HepG2 (cell line): ENCODE measurements around the gene TPR. TPM values are rescaled to one million over a fixed set of nuclear protein-coding genes. Genes with fewer than 3 reads are reported as not detected.

Experiments
- ATAC-seq: fragments of 200-7000 bp; cut with Tn5 transposase; 3 replicates; pipeline ENCODE4 v1.9.1; 2020; ENCODE audit warnings: mild to moderate bottlenecking, moderate library complexity
- BruUV-seq: library from RNA; stranded (reverse); fragments of 400-500 nt; replicated peaks from 2 replicates; lab custom pipeline; 2021; lab: Mats Ljungman, UMichigan
- CTCF ChIA-PET: fragments of 300-600 bp; formaldehyde crosslinking; extraction: SDS; loops from one replicate; lab custom pipeline; 2021; ENCODE audit warnings: low total read pairs, inconsistent platforms, low intra/inter-chr PET ratio; lab: Yijun Ruan, JAX
- POLR2A ChIA-PET: fragments of 350-600 bp; sonication (Branson Sonifier 250); formaldehyde crosslinking; loops from one replicate; lab custom pipeline; 2020; ENCODE audit warnings: antibody characterized with exemption, inconsistent platforms; lab: Yijun Ruan, JAX
- DNase-seq: peaks from one replicate; pipeline ENCODE4 v3.0.0-alpha.2; 2015; ENCODE audit warnings: low spot score
- FAIRE-seq: peaks from 3 replicates; lab custom pipeline; 2011; peaks lifted over from hg19 to GRCh38; lab: Jason Lieb, UNC
- H2AFZ ChIP-seq: one replicate; pipeline ENCODE4 v1.6.1; 2011; ENCODE audit warnings: low read length, inconsistent platforms
- H3K27ac ChIP-seq: fragments of 300-600 bp; 3 replicates; pipeline ENCODE4 v1.8.0; 2011; ENCODE audit warnings: mixed run types, mild to moderate bottlenecking, mixed read lengths, low read length, inconsistent platforms; ENCODE audit not compliant: insufficient read depth; ENCODE audit errors: extremely low read length
- H3K27me3 ChIP-seq, 2 experiments: fragments of 200-600 bp in 1 of 2; 2 replicates in 1 of 2; 3 replicates in 1 of 2; pipeline versions ENCODE4 v1.6.0 to v1.8.0; 2011; ENCODE audit warnings: low read length in 2 of 2, mild to moderate bottlenecking in 2 of 2, moderate library complexity in 2 of 2, inconsistent platforms in 1 of 2; ENCODE audit not compliant: insufficient read depth in 2 of 2, control insufficient read depth in 1 of 2
- H3K36me3 ChIP-seq, 2 experiments: fragments of 200-600 bp in 1 of 2; replicated peaks in 1 of 2; 2 replicates in 1 of 2; 3 replicates in 1 of 2; pipeline versions ENCODE4 v1.5.1 to v1.8.0; 2011; ENCODE audit warnings: low read length in 2 of 2, inconsistent platforms in 1 of 2; ENCODE audit not compliant: insufficient read depth in 2 of 2, control insufficient read depth in 1 of 2
- H3K4me1 ChIP-seq: 2 replicates; pipeline ENCODE4 v1.5.1; 2012; ENCODE audit warnings: low read length, inconsistent platforms; ENCODE audit not compliant: insufficient read depth
- H3K4me2 ChIP-seq: 2 replicates; pipeline ENCODE4 v1.6.0; 2011; ENCODE audit warnings: low read depth, low read length, inconsistent platforms
- H3K4me3 ChIP-seq, 3 experiments: fragments of 200-600 bp in 1 of 3; sonication (generic), shearing (Covaris generic) in 1 of 3; replicated peaks in 1 of 3; 2 replicates each; pipeline ENCODE4 v1.5.1; 2011 to 2016; ENCODE audit warnings: low read length in 3 of 3, inconsistent platforms in 2 of 3, low read depth in 2 of 3, mild to moderate bottlenecking in 2 of 3, control low read depth in 1 of 3, mixed read lengths in 1 of 3; ENCODE audit not compliant: insufficient read depth in 1 of 3
- H3K79me2 ChIP-seq: one replicate; pipeline ENCODE4 v1.6.1; 2011; ENCODE audit warnings: low read length, inconsistent platforms; ENCODE audit not compliant: insufficient read depth
- H3K9ac ChIP-seq: 2 replicates; pipeline ENCODE4 v1.6.0; 2011; ENCODE audit warnings: mild to moderate bottlenecking, low read depth, low read length, inconsistent platforms; ENCODE audit not compliant: insufficient read depth
- H3K9me3 ChIP-seq: 2 replicates; pipeline ENCODE4 v1.5.1; 2012; ENCODE audit warnings: mild to moderate bottlenecking, low read length
- H4K20me1 ChIP-seq: 2 replicates; pipeline ENCODE4 v1.6.0; 2011; ENCODE audit warnings: inconsistent platforms, mild to moderate bottlenecking, low read length, moderate library complexity; ENCODE audit not compliant: insufficient read depth
- AKAP8 ChIP-seq: sonication (generic); formaldehyde crosslinking; IDR thresholded peaks from 2 replicates; pipeline ENCODE4 v1.5.1; 2020; ENCODE audit warnings: mild to moderate bottlenecking, missing genetic modification reagents
- CHCHD3 ChIP-seq: sonication (generic); formaldehyde crosslinking; IDR thresholded peaks from 2 replicates; pipeline ENCODE4 v1.8.0; 2022; ENCODE audit warnings: mild to moderate bottlenecking, missing genetic modification reagents, moderate library complexity
- JARID2 ChIP-seq: sonication (generic); formaldehyde crosslinking; IDR thresholded peaks from 2 replicates; pipeline ENCODE4 v1.8.1; 2023; ENCODE audit warnings: missing genetic modification reagents, inconsistent platforms; ENCODE audit not compliant: insufficient replicate concordance
- MEIS2 ChIP-seq: sonication (generic); formaldehyde crosslinking; IDR thresholded peaks from 2 replicates; pipeline ENCODE4 v1.9.0; 2021; ENCODE audit warnings: mild to moderate bottlenecking, missing genetic modification reagents
- MLXIP ChIP-seq: sonication (generic); formaldehyde crosslinking; IDR thresholded peaks from 2 replicates; pipeline ENCODE4 v1.9.0; 2021; ENCODE audit warnings: missing genetic modification reagents, borderline replicate concordance
- RNF219 ChIP-seq: sonication (generic); formaldehyde crosslinking; IDR thresholded peaks from 2 replicates; pipeline ENCODE4 v1.5.0; 2020; ENCODE audit warnings: mild to moderate bottlenecking, missing genetic modification reagents
- ZSCAN30 ChIP-seq: sonication (generic); formaldehyde crosslinking; IDR thresholded peaks from 2 replicates; pipeline ENCODE4 v1.5.0; 2020; ENCODE audit warnings: mild to moderate bottlenecking, missing genetic modification reagents
- WGBS: methylation state at CpG from one replicate; pipeline ENCODE4 v1.1.6; 2017; ENCODE audit warnings: low lambda C conversion rate; 5-methylcytosine and 5-hydroxymethylcytosine counted together
- in situ Hi-C: cut with HindIII; loops from 2 replicates; pipeline ENCODE4 v1.10.0; 2017; ENCODE audit warnings: low pct_unique_long_range_greater_than_20kb; ENCODE audit not compliant: extremely low pct_ligation_motif_present
- intact Hi-C: fragments of 100-400 bp; cut with micrococcal nuclease; formaldehyde crosslinking; loops from one replicate; pipeline ENCODE4 v1.10.0; 2022; ENCODE audit not compliant: unreplicated experiment
- polyA plus RNA-seq, 8 experiments: library from polyadenylated mRNA; depleted of rRNA in 3 of 8; stranded (reverse) in 7 of 8; unstranded in 1 of 8; fragments of >200 nt; fragmentation: Illumina TruSeq in 4 of 8; extraction: Trizol in 4 of 8; gene quantifications; 2 replicates each; pipeline versions ENCODE4 v1.2.1 to v1.2.3, GENCODE V29; 2011 to 2016; ENCODE audit warnings: low read depth in 4 of 8, missing spikeins in 1 of 8, mixed read lengths in 1 of 8; ENCODE audit not compliant: insufficient read depth in 1 of 8
- total RNA-seq, 5 experiments: library from RNA; depleted of rRNA; stranded (reverse); fragments of >200 nt; fragmentation: Illumina TruSeq; extraction: Trizol; gene quantifications; 2 replicates each; pipeline ENCODE4 v1.2.3, GENCODE V29; 2016; ENCODE audit warnings: low read depth in 1 of 5
- TF ChIP-seq, protein P1 (sequence below): IDR thresholded peaks from 2 replicates; pipeline ENCODE4 v1.6.1; 2018; ENCODE audit warnings: missing genetic modification reagents, mild to moderate bottlenecking, missing compliant biosample characterization
- TF ChIP-seq, protein P2 (sequence below): sonication (generic); formaldehyde crosslinking; IDR thresholded peaks from 2 replicates; pipeline ENCODE4 v1.4.0; 2020; ENCODE audit warnings: missing genetic modification reagents, borderline replicate concordance

Gene TPR
- total and polyA plus RNA-seq, 2 of the 13 experiments (the other 11 are each of a cell fraction or from before 2014, with no cell fraction given), result 78.9 to 81.7 TPM

DNA sequence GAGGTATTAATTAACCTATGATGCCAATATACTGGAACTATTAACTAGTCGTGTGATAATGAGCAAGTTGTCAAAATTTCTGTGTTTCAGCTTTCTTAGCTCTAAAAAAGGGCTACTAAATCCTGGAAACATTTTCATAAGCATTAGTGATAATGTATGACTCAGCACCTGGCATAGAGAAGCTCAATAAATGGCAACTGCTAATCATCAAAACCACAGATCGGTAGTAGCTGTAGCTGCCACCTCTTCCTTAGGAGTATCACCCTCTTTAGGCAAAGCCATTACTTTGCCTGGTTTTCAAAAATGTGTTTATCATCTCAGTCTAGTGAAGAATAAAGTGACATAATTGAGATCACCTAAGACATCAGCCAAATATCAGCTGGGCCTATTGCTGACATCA is 75.5 kb downstream of the TPR start:
- FAIRE-seq, result no peak
- TF ChIP-seq CHCHD3 (CRISPR knock-in tag) (no peak), MLXIP (CRISPR knock-in tag) (no peak)
- TF ChIP-seq, protein P1, sequence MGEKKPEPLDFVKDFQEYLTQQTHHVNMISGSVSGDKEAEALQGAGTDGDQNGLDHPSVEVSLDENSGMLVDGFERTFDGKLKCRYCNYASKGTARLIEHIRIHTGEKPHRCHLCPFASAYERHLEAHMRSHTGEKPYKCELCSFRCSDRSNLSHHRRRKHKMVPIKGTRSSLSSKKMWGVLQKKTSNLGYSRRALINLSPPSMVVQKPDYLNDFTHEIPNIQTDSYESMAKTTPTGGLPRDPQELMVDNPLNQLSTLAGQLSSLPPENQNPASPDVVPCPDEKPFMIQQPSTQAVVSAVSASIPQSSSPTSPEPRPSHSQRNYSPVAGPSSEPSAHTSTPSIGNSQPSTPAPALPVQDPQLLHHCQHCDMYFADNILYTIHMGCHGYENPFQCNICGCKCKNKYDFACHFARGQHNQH, result no peak

GRCh38 chr1:186298851-186299250 is 76.2 kb downstream of the TPR start:
- Histone ChIP-seq H3K4me3 (no peak overlapping the region), H3K4me2 (no peak overlapping the region), H3K79me2 (no peaks in the 10 kb centered on the region), H3K9me3 (no peaks in the 10 kb centered on the region)
- in situ Hi-C loops, result no loop called here
- no peak for TF ChIP-seq MEIS2 (CRISPR knock-in tag)
- TF ChIP-seq RNF219, result no peak
- no peak for TF ChIP-seq AKAP8 (CRISPR knock-in tag)
- TF ChIP-seq, protein P2, sequence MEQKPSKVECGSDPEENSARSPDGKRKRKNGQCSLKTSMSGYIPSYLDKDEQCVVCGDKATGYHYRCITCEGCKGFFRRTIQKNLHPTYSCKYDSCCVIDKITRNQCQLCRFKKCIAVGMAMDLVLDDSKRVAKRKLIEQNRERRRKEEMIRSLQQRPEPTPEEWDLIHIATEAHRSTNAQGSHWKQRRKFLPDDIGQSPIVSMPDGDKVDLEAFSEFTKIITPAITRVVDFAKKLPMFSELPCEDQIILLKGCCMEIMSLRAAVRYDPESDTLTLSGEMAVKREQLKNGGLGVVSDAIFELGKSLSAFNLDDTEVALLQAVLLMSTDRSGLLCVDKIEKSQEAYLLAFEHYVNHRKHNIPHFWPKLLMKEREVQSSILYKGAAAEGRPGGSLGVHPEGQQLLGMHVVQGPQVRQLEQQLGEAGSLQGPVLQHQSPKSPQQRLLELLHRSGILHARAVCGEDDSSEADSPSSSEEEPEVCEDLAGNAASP, result no peak
- TF ChIP-seq JARID2 (CRISPR knock-in tag), result no peak
- no peak for TF ChIP-seq ZSCAN30 (CRISPR knock-in tag)
- TF ChIP-seq, all 625 proteins: peak for 0
- WGBS, result 30% methylated on average over 1 of the region's 1 CpG
- intact Hi-C loops, result no loop called here
- no peaks in the 10 kb centered on the region for H3K36me3 ChIP-seq
- no peak for ATAC-seq
- H4K20me1 ChIP-seq, result no peaks in the 10 kb centered on the region
- H3K27ac ChIP-seq, result no peak overlapping the region
- H3K4me1 ChIP-seq, result peaks cover 6% of the 10 kb centered on the region; the same call in 1 of the 2 replicates
- no peak for DNase-seq
- no TSS peak for BruUV-seq
- H3K9ac ChIP-seq, result no peak overlapping the region
- H3K27me3 ChIP-seq, result peaks cover 0 to 3% of the 10 kb centered on the region in 2 experiments; a peak in 1 of 5 replicates
- ChIA-PET POLR2A (no interaction called here), CTCF (no interaction called here)
- H2AFZ ChIP-seq, result no peak overlapping the region
- FAIRE-seq, result no peak

More for the DNA sequence above, 75.5 kb downstream of the TPR start:
- no peaks in the 10 kb centered on the region for H3K9me3 ChIP-seq
- DNase-seq, result no peak
- in situ Hi-C loops (no loop called here), intact Hi-C loops (no loop called here)
- H2AFZ ChIP-seq, result no peak overlapping the region
- ChIA-PET POLR2A (no interaction called here), CTCF (no interaction called here)
- H3K4me2 ChIP-seq, result no peak overlapping the region
- WGBS, result 63% methylated on average over 2 of the region's 2 CpGs
- no peaks in the 10 kb centered on the region for H3K36me3 ChIP-seq
- no peaks in the 10 kb centered on the region for H3K79me2 ChIP-seq
- BruUV-seq, result no TSS peak
- no peak for ATAC-seq
- H3K4me1 ChIP-seq, result peaks cover 6% of the 10 kb centered on the region; the same call in 1 of the 2 replicates
- H3K27me3 ChIP-seq, result peaks cover 0 to 3% of the 10 kb centered on the region in 2 experiments; a peak in 1 of 5 replicates
- H3K27ac ChIP-seq, result no peak overlapping the region
- no peak overlapping the region for H3K4me3 ChIP-seq
- no peak overlapping the region for H3K9ac ChIP-seq
- no peaks in the 10 kb centered on the region for H4K20me1 ChIP-seq
